KOPT-K1 (cell line): Measurements from ENCODE around the gene TTC24.
"Not testable (repeated sequence)": the region's sequence is repeated elsewhere in the genome, so short reads cannot be mapped to it uniquely, and the experiment has no call there.

Experiments
- H3K27ac ChIP-seq: fragments of 200-600 bp; sonication (generic); 2 replicates; pipeline ENCODE4 v1.5.1; 2016; ENCODE audit warnings: antibody characterized with exemption, mild to moderate bottlenecking, low read depth, low read length; ENCODE audit not compliant: poor library complexity, severe bottlenecking
- H3K36me3 ChIP-seq: fragments of 200-600 bp; sonication (generic); 2 replicates; pipeline ENCODE4 v1.5.1; 2017; ENCODE audit warnings: antibody characterized with exemption, mild to moderate bottlenecking, low read length, moderate library complexity; ENCODE audit not compliant: insufficient read depth
- H3K9me3 ChIP-seq: fragments of 200-600 bp; sonication (generic); 2 replicates; pipeline ENCODE4 v1.5.1; 2017; ENCODE audit warnings: antibody characterized with exemption, low read length, mild to moderate bottlenecking; ENCODE audit not compliant: insufficient read depth, poor library complexity, severe bottlenecking

The TTC24 gene

DNA sequence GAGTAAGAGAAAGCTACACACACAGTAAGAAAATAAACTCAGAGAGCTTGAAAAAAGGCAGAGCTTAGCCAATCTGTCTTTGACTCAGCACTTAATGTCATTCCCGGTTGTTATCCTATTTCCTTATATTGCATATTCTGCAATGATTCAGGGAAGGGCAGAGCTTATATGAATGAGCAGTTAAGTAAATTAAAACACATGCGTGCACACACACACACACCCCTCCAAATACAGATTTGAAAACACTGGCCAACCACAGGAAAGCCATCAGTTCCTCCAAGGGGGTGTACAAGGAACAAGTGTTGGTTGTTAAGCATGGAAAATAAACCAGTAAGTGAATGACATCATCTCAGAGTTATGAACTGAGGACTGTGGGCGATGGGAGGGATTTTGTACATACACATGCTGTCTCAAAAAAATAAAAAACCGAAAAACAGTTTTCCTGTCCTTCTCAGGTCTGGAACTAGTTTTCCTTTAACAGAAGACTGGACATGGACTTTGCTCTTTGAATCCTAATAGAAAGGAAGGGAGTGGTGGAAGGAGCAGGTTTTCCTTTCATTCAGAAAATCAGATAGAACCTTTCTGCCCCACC lies 8.2 kb upstream of the TTC24 start:
- Histone ChIP-seq H3K9me3 (no peaks in the 10 kb centered on the region), H3K36me3 (peaks cover 5% of the 10 kb centered on the region), H3K27ac (peak overlapping the region; percentile 20)

DNA sequence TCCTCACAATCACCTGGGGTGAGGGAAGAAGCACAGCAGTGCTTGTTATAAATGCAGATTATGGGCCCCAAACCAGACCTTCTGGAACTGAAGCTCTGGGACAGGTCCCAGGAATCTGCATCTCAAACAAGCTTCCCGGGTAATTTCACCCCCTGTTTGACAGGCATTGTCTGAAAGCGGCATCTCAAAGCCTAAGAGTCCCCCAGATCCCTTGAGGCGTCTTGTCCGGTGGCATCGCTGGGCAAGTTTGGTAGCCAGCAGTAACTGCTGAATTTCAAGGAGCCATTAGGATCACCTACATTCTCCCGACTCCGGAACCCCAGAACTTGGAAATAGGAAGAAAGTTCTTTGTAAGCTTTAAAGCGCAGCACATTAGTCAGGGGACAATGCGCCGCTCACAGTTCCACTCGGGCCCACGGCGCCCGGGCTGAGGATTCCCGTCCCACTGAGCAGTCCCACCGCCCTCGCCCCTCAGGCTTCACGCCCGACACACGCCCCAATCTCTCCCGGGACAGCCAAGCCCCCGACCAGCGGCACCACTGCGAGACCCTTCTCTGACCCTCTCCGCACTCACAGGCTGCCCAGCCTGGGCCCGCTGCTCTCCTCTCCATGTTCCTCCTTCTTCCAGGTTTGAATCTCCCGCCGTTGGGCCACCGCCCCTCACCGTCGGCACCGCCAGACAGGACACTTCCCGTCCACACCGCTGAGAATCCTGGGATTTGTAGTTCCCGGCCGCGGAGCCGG lies 7.4 kb upstream of the TTC24 start, which contains the start of gene IQGAP3:
Gene IQGAP3, minus strand, starts transcription at position 647 of the 744 bp plus-strand sequence. Its CDS starts 36 bp downstream, at position 611.
- Histone ChIP-seq H3K27ac (peak within 1 kb of the TSS; percentile 20), H3K9me3 (no peaks in the 10 kb centered on the region), H3K36me3 (peaks cover 4% of the 10 kb centered on the region)

DNA sequence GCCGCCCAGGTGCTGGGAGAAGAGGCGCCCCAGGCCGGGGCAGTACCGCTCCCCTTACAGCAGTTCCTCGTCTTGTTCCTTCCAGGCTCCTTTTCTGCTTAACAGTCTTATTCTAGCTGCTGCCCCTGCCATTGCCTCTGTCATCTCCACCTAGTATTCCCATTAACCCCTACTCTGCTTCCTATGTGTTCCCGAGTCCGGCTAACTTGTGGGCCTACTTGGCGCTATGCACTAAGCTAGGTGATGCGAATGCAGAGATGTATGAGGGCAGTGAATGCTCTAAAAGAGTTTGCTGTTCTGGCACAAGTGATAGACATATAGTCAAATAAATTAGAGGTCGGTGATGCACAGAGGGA lies 6.9 kb upstream of the TTC24 start:
- no peaks in the 10 kb centered on the region for H3K9me3 ChIP-seq
- H3K27ac ChIP-seq = peak overlapping the region; percentile 20
- H3K36me3 ChIP-seq = peaks cover under 1% of the 10 kb centered on the region

DNA sequence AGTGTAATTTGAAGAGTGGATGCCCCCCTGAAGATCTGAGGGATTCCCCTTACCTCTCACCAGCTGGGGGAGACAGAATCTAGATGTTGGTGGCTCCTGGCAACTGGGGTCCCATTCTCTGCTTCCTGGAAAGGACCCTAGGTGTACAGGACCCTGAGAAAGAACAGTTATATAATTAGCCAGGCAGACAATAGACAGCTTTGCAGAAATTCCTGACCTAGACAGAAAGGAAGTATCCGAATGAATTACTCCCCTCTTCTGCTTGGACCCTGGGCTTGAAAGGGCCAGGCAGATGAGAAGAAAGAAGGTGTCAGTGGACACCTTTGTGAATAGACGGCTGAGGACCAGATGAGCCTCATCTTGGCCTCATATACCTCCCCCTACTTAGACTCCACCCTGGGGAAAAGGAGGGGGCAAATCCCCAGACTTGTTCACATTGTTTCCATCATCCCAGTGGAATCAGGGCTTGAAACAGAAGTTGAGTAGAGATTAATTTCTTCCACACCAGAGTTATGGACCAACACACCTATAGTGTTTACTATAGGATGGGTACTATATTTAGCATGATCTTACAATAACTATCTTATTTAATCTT lies 5.4 kb upstream of the TTC24 start:
- H3K27ac ChIP-seq = no peak overlapping the region
- no peaks in the 10 kb centered on the region; the same call in 1 of the 2 replicates for H3K36me3 ChIP-seq
- no peaks in the 10 kb centered on the region for H3K9me3 ChIP-seq

DNA sequence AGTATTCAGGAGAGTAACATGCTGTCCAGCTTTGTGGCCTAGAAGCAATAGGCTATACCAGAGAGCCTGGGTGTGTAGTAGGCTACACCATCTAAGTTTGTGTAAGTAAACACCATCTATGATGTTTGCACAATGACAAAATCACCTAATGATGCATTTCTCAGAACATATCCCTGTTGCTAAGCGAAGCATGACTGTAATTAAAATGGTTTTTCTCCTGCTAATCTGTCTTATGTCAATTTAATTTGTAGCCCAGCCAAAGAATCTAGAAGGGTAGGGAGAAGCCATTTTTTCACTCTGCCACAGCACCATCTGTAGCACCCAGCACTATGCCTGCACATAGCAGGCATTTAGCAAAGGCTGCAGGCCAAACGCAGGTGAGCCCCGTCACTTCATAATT lies 2.0 kb upstream of the TTC24 start:
- no peak overlapping the region for H3K27ac ChIP-seq
- H3K36me3 ChIP-seq = no peaks in the 10 kb centered on the region
- no peaks in the 10 kb centered on the region for H3K9me3 ChIP-seq

DNA sequence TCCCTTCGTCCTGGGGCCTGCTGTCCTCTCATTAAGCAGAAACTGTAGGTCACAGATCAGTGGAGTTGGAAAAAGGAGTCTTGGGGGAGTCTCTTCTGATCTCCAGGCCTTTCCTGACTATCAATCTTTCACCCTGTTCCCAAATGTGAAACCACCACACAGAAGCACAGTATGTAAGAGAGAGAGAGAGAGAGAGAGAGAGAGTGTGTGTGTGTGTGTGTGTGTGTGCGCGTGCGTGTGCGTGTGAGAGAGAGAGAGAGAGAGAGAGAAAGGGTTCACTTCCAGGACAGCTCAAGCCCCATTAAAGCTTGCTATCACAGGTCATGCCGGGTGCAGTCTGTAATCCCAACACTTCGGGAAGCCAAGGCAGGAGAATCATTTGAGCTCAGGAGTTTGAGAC lies 1.5 kb upstream of the TTC24 start:
- no peaks in the 10 kb centered on the region for H3K9me3 ChIP-seq
- no peaks in the 10 kb centered on the region for H3K36me3 ChIP-seq
- no peak overlapping the region for H3K27ac ChIP-seq

DNA sequence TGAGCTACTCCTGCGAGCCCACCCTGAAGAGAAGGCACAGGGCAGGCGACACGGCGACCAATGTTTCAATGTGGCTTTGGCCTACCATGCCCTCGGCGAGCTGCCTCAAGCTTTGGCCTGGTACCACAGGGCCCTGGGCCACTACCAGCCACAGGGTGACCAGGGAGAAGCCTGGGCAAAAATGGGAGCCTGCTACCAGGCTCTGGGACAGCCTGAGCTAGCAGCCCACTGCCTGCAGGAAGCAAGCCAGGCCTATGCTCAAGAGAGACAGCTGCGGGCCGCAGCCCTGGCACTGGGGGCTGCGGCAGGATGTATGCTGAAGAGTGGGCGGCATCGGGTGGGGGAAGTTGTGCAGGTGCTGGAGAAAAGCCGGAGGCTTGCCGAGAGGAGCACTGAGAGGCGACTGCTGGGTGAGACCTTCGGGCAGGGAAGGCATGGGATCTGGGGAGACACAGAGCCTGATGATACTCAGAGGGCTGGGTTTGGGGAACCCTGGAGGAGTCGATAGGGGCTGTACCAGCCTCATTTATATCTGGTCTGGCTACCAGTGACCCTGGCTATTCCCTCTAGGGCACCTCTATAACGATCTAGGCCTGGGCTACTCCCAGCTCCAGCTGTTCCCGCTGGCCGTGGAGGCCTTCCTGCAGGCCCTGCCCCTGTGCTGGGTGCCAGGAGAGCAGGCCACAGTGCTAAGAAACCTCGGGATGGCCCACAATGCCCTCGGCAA lies 2.3 kb downstream of the TTC24 start:
- Histone ChIP-seq H3K36me3 (peaks cover 25% of the 10 kb centered on the region), H3K27ac (peak overlapping the region; percentile 94), H3K9me3 (no peaks in the 10 kb centered on the region)

DNA sequence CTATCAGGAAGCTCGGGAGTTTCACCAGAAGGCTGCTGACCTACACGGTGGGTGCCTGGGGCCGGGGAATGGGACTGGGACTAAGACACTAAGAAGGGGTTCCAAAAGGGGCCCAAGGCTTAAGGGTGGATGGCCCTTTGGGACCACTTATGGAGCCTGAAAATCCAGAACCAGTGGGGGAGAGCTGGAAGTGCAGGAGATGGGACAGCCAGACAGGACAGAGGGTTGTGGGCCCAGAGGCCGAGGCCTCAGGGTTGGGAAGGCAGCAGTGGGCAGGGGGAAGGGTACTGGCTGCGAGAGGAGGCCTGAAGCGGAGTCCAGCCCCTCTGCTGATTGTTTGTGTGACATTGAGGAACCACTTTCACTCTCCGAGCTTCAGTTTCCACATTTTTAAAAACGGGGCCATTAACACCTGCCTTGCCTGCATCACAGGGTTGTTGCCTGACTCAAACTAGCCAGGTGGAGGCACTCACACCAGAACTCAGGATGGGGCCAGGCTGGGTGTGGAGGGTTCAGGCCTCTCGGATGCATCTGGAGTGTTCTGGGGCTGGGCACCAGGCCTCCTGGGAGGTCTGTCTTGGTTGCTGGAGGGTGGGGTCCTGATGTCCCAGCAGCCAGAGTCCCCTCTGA lies 3.0 kb downstream of the TTC24 start:
- Histone ChIP-seq H3K36me3 (peaks cover 29% of the 10 kb centered on the region), H3K27ac (peak overlapping the region; percentile 94)

DNA sequence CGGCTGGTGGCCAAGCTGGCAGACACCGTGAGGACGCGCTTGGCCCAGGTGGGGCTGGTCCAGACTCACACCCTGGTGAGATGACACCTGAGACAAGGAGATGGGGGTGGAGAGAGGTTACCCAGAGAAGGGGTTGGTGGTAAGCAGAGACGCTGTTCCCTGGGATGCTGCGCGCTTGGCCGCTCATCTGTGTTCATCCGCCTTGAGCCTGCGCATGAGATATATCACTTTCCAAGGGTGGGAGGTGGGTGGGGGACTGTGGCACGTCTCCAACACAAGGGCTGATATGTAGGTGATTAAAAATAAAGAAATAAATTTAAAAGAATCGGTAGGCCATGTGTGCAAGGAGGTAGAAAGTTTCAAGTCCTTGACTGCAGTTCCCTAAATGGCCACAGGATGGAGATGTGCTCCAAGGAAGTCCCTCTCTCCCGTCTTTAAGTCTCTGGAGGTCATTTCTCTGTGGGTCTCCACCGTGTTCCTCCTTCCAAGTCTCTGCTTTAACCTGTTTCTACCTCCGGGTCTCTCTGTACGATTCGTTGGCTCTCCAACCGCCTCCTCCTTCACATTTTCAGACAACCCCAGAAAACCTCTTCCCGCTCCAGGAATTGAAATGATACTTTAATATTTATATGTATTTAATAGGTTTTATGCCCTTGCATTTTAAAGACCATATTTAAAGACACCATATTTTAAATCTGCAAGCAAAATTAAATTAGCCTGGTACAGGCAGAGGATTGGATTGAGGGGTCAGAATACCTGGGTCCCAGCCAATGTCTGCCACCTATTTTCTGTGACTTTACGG lies 4.5 kb downstream of the TTC24 start:
- Histone ChIP-seq H3K9me3 (no peaks in the 10 kb centered on the region), H3K36me3 (peaks cover 29% of the 10 kb centered on the region), H3K27ac (peak overlapping the region; percentile 94)

More for the DNA sequence above, 3.0 kb downstream of the TTC24 start:
- H3K9me3 ChIP-seq = no peaks in the 10 kb centered on the region

DNA sequence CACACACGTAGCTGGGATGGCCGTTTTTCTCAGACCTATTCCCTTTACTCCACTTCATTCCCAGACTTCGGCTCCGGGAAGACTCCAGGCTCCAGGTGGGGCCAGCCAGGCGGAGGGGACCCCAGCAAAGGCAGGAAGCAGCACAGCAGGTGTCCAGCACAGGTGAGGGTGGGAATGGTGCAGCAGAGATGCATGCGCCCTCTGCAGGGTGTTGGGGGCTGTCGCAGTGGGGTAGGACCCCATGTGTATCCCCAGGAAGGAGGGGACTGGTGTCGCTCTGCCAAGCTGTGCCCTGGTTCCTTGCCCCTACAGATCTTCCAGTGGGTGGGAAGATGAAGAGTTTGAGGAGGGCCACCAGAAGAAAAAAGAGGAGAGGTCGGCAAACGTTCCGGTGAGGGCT lies 5.3 kb downstream of the TTC24 start:
- H3K9me3 ChIP-seq = no peaks in the 10 kb centered on the region
- no peak overlapping the region for H3K27ac ChIP-seq
- peaks cover 29% of the 10 kb centered on the region for H3K36me3 ChIP-seq

DNA sequence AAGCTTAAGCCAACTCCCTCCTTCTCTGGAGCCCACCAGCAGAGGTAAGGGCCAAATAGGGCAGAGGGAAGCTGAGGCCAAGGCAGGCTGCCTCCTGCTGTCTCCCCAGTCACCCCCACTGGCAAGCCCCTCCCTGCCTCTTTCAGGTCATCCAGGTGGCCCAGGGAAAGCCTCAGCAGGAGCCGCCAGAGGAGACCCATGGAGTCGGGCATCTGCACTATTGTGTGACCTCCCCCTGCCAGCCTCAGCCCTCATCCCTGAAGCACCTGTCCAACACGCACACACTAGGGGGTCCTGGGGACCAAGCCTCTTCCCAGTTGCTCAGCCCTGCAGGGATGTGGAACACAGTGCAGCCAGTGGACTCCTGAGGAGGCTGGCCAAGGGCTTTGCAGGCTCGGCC lies 6.8 kb downstream of the TTC24 start:
- H3K9me3 ChIP-seq = no peaks in the 10 kb centered on the region
- peaks cover 29% of the 10 kb centered on the region for H3K36me3 ChIP-seq
- no peak overlapping the region for H3K27ac ChIP-seq

DNA sequence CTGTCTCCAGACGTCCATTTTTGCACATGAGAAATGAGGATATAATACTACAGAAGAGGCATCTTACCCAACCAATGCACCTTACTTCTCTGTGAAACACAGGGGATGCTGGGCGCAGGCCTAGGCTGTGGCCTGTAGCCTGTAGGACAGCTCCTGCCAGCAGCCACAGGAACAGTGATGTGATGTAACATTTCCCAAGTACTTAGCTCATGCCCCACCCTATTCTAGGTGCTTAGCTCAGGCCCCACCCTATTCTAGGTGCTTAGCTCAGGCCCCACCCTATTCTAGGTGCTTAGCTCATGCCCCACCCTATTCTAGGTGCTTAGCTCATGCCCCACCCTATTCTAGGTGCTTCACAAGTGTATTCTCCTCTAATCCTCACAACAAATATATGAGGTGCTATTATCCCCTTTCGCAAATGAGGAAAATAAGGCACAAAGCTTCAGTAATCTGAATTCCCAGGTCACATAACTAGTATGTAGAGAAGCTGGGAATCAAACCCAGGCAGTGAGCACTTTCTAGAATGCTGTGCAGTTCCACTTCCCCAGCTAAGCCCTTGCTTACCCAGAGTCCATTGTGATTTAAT lies 7.5 kb downstream of the TTC24 start:
- Histone ChIP-seq H3K36me3 (peaks cover 29% of the 10 kb centered on the region), H3K27ac (no peak overlapping the region), H3K9me3 (no peaks in the 10 kb centered on the region)

DNA sequence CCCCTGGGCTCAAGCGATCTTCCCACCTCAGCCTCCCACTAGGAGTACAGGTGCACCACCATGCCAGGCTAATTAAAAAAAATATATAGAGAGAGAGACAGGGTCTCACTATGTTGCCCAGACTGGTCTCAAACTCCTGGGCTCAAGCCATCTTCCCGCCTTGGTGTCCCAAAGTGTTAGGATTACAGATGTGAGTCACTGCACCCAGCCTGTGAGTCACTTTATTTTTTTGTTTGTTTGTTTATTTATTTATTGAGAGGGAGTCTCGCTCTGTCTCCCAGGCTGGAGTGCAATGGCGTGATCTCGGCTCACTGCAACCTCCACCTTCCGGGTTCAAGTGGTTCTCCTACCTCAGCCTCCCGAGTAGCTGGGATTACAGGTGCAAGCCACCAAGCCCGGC lies 8.4 kb downstream of the TTC24 start:
- H3K27ac ChIP-seq, H3K9me3 ChIP-seq: not testable (repeated sequence)
- H3K36me3 ChIP-seq = peaks cover 34% of the 10 kb centered on the region

DNA sequence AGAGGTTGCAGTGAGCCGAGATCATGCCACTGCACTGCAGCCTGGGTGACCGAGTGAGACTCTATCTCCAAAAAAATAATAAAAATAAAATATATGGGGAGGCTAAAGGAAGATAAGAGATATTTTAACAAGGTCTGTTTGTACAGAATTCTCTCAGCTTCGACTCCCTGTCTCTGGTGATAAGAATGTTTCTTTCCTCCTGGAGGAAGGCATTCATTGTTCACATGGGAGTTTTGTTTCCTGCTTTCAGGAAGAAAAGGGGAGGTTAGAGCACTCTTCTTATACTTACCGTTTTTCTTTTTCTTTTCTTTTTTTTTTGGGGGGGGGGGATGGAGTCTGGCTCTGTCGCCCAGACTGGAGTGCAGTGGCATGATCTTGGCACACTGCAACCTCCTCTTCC lies 10.0 kb downstream of the TTC24 start:
- no peak overlapping the region for H3K27ac ChIP-seq
- H3K9me3 ChIP-seq = no peaks in the 10 kb centered on the region
- H3K36me3 ChIP-seq = peaks cover 47% of the 10 kb centered on the region
